Activated B cell treated with CpG ODN at 0.5 μM for 24 hours (primary cell): ENCODE results near the gene RAD54L. TPM values are rescaled to one million over a fixed set of nuclear protein-coding genes. Genes with fewer than 3 reads are reported as not detected.

ENCODE experiments used
- ATAC-seq: fragments of 200-7000 bp; cut with Tn5 transposase; one replicate; pipeline ENCODE4 v1.10.0; 2021; ENCODE audit warnings: low read depth, mild to moderate bottlenecking, moderate library complexity
- CTCF ChIA-PET: fragments of 350-600 bp; sonication (Branson Sonifier 250); formaldehyde crosslinking; loops from one replicate; lab custom pipeline; 2021; ENCODE audit warnings: antibody characterized with exemption; lab: Charles Lee
- POLR2A ChIA-PET: fragments of 350-600 bp; sonication (Branson Sonifier 250); formaldehyde crosslinking; loops from one replicate; lab custom pipeline; 2021; ENCODE audit warnings: antibody characterized with exemption; lab: Charles Lee
- DNase-seq: peaks from one replicate; pipeline ENCODE4 v3.0.0; 2022
- H3K27ac Mint-ChIP-seq: one replicate; pipeline ENCODE4 v1.8.0; 2020; ENCODE audit warnings: mixed read lengths
- H3K27me3 Mint-ChIP-seq: one replicate; pipeline ENCODE4 v1.8.0; 2021; ENCODE audit warnings: mixed read lengths
- H3K36me3 Mint-ChIP-seq: one replicate; pipeline ENCODE4 v1.8.0; 2021; ENCODE audit warnings: low read depth, mixed read lengths
- H3K4me1 Mint-ChIP-seq: one replicate; pipeline ENCODE4 v1.8.0; 2021; ENCODE audit warnings: mixed read lengths
- H3K4me3 Mint-ChIP-seq: one replicate; pipeline ENCODE4 v1.8.0; 2020; ENCODE audit warnings: mild to moderate bottlenecking, mixed read lengths
- H3K9me3 Mint-ChIP-seq: one replicate; pipeline ENCODE4 v1.8.0; 2020; ENCODE audit warnings: mixed read lengths
- intact Hi-C: fragments of 100-400 bp; cut with micrococcal nuclease; formaldehyde crosslinking; loops from one replicate; pipeline ENCODE4 v1.15.1; 2024
- total RNA-seq: library from RNA; stranded (reverse); gene quantifications from 2 replicates; pipeline ENCODE4 v1.2.3, GENCODE V29; 2022
- TF ChIP-seq, protein P1 (sequence below): fragments of 200-600 bp; IDR thresholded peaks from one replicate; pipeline ENCODE4 v1.8.0; 2022; ENCODE audit warnings: antibody characterized with exemption, mild to moderate bottlenecking

Gene RAD54L
- total RNA-seq, 1 donor from 2014 or later, result 2.9 TPM

DNA sequence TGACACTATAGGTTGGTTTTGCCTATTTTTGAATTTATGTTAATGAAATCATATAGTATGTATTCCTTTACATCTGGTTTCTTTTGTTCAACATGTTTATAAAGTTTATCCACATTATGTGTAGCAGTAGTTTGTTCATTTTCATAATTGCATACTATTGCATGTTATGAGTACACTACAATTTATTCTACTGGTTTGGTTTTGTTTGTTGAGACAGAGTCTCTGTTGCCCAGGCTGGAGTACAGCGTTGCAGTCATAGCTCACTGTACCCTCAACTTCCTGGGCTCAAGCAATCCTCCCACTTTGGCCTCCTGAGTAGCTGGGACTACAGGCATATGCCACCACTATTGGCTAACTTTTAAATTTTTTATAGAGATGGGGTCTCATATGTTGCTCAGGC, 21.0 kb downstream of the RAD54L start:
- intact Hi-C loops, result no loop called here
- H3K4me3 Mint-ChIP-seq, result no peak overlapping the region
- DNase-seq (no peak), ATAC-seq (no peak)
- no peaks in the 10 kb centered on the region for H3K9me3 Mint-ChIP-seq
- no peak overlapping the region for H3K27ac Mint-ChIP-seq
- no peaks in the 10 kb centered on the region for H3K27me3 Mint-ChIP-seq
- H3K36me3 Mint-ChIP-seq, result no peaks in the 10 kb centered on the region
- no peaks in the 10 kb centered on the region for H3K4me1 Mint-ChIP-seq
- POLR2A ChIA-PET, result no interaction called here
- TF ChIP-seq, protein P1, sequence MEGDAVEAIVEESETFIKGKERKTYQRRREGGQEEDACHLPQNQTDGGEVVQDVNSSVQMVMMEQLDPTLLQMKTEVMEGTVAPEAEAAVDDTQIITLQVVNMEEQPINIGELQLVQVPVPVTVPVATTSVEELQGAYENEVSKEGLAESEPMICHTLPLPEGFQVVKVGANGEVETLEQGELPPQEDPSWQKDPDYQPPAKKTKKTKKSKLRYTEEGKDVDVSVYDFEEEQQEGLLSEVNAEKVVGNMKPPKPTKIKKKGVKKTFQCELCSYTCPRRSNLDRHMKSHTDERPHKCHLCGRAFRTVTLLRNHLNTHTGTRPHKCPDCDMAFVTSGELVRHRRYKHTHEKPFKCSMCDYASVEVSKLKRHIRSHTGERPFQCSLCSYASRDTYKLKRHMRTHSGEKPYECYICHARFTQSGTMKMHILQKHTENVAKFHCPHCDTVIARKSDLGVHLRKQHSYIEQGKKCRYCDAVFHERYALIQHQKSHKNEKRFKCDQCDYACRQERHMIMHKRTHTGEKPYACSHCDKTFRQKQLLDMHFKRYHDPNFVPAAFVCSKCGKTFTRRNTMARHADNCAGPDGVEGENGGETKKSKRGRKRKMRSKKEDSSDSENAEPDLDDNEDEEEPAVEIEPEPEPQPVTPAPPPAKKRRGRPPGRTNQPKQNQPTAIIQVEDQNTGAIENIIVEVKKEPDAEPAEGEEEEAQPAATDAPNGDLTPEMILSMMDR, result no peak
- CTCF ChIA-PET, result no interaction called here

DNA sequence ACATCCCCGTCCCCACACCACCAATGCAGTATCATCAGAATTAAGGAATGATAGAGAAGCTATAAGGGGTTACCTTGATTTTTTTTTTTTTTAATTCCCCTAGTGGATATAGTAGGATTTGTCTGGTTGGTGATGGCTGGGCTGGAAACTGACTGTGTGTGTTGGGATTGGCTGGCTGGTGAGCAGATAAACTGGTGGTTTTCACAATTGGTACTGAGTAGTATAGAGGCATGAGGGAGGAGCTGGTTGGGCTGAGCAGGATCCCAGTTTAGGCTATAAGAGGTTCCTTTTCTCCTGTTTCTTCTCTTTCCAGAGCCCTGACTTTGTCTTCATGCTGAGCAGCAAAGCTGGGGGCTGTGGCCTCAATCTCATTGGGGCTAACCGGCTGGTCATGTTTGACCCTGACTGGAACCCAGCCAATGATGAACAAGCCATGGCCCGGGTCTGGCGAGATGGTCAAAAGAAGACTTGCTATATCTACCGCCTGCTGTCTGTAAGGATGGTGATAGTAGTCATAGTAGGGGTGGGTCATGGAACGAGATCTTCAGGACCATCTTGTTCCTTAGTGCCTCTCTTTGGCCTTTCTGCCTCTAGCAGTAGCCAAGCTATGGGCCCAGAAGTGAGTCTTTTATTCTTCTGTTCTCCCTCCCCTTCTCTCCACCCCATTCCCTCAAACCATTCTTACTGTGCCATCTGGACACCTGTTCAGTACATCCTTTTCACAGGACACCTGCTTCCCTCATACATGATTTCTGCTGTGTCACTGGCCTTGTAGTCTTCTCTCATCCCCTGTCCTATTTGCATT, 26.9 kb downstream of the RAD54L start:
- no peak for ATAC-seq
- H3K4me1 Mint-ChIP-seq, result no peaks in the 10 kb centered on the region
- CTCF ChIA-PET, result no interaction called here
- intact Hi-C loops, result no loop called here
- H3K4me3 Mint-ChIP-seq, result no peak overlapping the region
- TF ChIP-seq, protein P1, result no peak
- DNase-seq, result no peak
- H3K27ac Mint-ChIP-seq, result no peak overlapping the region
- peaks cover 8% of the 10 kb centered on the region for H3K36me3 Mint-ChIP-seq
- H3K27me3 Mint-ChIP-seq, result no peaks in the 10 kb centered on the region
- POLR2A ChIA-PET, result interaction anchor here (0.6 kb wide), 1 partner anchor 90 kb away, joined by 5 read pairs; no protein-coding TSS in a partner anchor
- no peaks in the 10 kb centered on the region for H3K9me3 Mint-ChIP-seq

DNA sequence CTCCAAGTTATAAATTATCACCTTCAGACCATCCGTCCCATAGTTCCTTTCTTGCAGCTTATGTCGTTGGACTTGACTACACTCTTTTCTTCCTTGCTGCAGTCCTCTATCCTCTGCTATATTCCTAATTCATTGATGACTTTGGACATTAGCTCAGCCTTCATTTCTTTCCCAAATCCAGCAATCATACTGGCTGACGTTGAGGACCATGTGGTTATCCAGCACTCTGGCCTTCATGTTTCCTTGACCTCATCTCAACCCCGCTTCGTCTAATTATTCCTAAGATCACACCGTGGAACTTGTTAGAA, 27.4 kb downstream of the RAD54L start:
- Mint-ChIP-seq H3K27me3 (no peaks in the 10 kb centered on the region), H3K4me1 (no peaks in the 10 kb centered on the region), H3K4me3 (no peak overlapping the region), H3K9me3 (no peaks in the 10 kb centered on the region), H3K36me3 (peaks cover 14% of the 10 kb centered on the region), H3K27ac (no peak overlapping the region)
- TF ChIP-seq, protein P1, result no peak
- intact Hi-C loops, result no loop called here
- DNase-seq (no peak), ATAC-seq (no peak)
- POLR2A ChIA-PET, result no interaction called here
- CTCF ChIA-PET, result interaction anchor here (0.6 kb wide), 1 partner anchor 60 kb away, joined by 3 read pairs; no protein-coding TSS in a partner anchor

DNA sequence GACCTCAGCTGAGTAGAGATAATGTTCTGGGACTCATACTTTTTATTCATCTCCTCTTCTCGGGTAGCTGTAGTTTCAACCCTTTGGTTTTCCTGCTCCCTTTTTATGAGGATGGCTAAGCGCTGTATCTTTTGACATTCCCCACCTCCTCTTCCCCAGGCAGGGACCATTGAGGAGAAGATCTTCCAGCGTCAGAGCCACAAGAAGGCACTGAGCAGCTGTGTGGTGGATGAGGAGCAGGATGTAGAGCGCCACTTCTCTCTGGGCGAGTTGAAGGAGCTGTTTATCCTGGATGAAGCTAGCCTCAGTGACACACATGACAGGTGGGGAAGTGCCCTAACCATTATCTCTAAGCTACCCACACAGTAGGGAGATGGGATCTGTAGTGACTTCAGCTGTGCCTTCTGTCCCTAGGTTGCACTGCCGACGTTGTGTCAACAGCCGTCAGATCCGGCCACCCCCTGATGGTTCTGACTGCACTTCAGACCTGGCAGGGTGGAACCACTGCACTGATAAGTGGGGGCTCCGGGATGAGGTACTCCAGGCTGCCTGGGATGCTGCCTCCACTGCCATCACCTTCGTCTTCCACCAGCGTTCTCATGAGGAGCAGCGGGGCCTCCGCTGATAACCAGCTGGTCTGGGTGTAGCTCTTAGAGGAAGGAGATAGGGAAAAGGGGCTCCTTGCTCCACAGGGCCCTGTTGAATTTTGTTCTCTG, 30.3 kb downstream of the RAD54L start:
- H3K9me3 Mint-ChIP-seq, result no peaks in the 10 kb centered on the region
- no peak overlapping the region for H3K4me3 Mint-ChIP-seq
- TF ChIP-seq, protein P1, result no peak
- no peak for ATAC-seq
- H3K36me3 Mint-ChIP-seq, result peaks cover 32% of the 10 kb centered on the region
- DNase-seq, result no peak
- H3K27me3 Mint-ChIP-seq, result no peaks in the 10 kb centered on the region
- ChIA-PET POLR2A (no interaction called here), CTCF (no interaction called here)
- intact Hi-C loops, result no loop called here
- no peak overlapping the region for H3K27ac Mint-ChIP-seq
- no peaks in the 10 kb centered on the region for H3K4me1 Mint-ChIP-seq

DNA sequence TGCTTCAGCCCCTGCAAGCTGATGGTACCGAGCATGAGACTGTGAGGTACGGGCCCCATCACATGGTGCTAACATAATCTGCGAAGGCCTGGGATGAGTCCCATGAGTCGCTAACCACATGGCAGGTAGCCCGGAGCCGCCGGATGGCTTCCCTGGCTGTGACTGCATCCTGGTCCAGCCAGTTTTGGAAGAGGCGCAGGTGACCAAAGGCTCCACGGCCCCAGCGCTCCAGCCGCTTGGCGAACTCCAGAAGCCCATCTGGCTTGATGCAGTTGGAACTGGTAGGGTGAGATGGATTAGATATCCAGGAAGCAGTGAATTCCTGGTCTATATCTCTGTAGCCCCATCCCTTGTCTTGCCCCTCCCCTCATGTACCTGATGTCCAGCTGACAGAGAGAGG, 31.2 kb downstream of the RAD54L start:
- peaks cover 39% of the 10 kb centered on the region for H3K36me3 Mint-ChIP-seq
- CTCF ChIA-PET, result no interaction called here
- no peaks in the 10 kb centered on the region for H3K4me1 Mint-ChIP-seq
- no peak for ATAC-seq
- H3K9me3 Mint-ChIP-seq, result no peaks in the 10 kb centered on the region
- TF ChIP-seq, protein P1, result no peak
- no peaks in the 10 kb centered on the region for H3K27me3 Mint-ChIP-seq
- no peak for DNase-seq
- no peak overlapping the region for H3K4me3 Mint-ChIP-seq
- no peak overlapping the region for H3K27ac Mint-ChIP-seq
- intact Hi-C loops, result no loop called here
- POLR2A ChIA-PET, result no interaction called here
